ENCODE data around the gene NDUFA8.

Gene NDUFA8

GRCh38 chr9:122186301-122186700 is 26.7 kb upstream of the NDUFA8 start:
- TF ChIP-seq, protein P1, sequence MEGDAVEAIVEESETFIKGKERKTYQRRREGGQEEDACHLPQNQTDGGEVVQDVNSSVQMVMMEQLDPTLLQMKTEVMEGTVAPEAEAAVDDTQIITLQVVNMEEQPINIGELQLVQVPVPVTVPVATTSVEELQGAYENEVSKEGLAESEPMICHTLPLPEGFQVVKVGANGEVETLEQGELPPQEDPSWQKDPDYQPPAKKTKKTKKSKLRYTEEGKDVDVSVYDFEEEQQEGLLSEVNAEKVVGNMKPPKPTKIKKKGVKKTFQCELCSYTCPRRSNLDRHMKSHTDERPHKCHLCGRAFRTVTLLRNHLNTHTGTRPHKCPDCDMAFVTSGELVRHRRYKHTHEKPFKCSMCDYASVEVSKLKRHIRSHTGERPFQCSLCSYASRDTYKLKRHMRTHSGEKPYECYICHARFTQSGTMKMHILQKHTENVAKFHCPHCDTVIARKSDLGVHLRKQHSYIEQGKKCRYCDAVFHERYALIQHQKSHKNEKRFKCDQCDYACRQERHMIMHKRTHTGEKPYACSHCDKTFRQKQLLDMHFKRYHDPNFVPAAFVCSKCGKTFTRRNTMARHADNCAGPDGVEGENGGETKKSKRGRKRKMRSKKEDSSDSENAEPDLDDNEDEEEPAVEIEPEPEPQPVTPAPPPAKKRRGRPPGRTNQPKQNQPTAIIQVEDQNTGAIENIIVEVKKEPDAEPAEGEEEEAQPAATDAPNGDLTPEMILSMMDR (conservative IDR thresholded peaks at IDR 0.05; ENCODE audit: low read length): no peak
- DNase-seq (ENCODE audit: low read depth): no peak
- H3K4me3 ChIP-seq (ENCODE audit: low read length): no peak overlapping the region

DNA sequence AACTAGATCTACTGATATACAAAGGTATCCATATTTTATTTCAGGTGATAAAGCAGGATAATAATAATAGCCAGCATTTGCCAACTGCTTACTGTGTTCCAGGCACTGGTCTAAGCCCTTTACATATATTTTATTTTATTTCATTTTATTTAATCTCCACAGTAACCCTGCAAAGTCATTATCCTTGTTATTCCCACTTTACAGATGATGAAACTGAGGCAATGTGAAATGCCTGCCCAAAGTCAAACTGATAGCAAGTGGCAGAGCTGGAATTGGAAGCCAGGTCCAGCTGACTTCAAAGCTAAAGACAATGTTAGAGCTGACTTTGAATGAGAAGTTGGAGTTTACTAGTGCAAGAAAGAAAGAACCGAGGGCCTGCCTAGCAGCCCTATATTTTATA is 25.0 kb upstream of the NDUFA8 start:
- TF ChIP-seq, protein P1 (conservative IDR thresholded peaks at IDR 0.05; ENCODE audit: low read length): no peak
- no peak overlapping the region for H3K4me3 ChIP-seq (ENCODE audit: low read length)
- no peak for DNase-seq (ENCODE audit: low read depth)

GRCh38 chr9:122183501-122183900 is 23.9 kb upstream of the NDUFA8 start:
- no peak for DNase-seq (ENCODE audit: low read depth)
- TF ChIP-seq, protein P1 (conservative IDR thresholded peaks at IDR 0.05; ENCODE audit: low read length): no peak
- H3K4me3 ChIP-seq (ENCODE audit: low read length): no peak overlapping the region

GRCh38 chr9:122180633-122181032 is 21.1 kb upstream of the NDUFA8 start:
- no peak overlapping the region for H3K4me3 ChIP-seq (ENCODE audit: low read length)
- TF ChIP-seq, protein P1 (conservative IDR thresholded peaks at IDR 0.05; ENCODE audit: low read length): no peak
- DNase-seq (ENCODE audit: low read depth): peak; percentile 72

DNA sequence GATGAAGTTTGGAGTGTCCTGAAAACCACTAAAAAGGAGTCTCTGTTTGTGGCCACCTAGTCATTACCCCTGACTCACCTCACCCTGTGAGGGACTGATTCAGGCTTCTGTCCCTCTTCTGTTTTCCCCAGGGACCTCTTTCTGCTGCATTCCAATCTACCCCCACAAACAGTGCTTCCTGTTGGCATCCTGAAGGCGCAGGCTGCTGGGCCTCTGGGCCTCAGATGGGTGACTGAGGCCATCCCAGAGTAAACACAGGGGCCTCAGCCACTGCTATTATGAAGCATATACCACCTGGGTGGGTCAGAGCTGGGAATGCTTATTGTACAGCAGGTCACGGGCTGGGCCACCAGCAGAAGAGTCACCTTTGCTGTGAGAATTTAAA is 20.1 kb upstream of the NDUFA8 start:
- TF ChIP-seq, protein P1 (conservative IDR thresholded peaks at IDR 0.05; ENCODE audit: low read length): no peak
- no peak overlapping the region for H3K4me3 ChIP-seq (ENCODE audit: low read length)
- DNase-seq (ENCODE audit: low read depth): peak; percentile 53

- DNase-seq (ENCODE audit: low read depth): no peak
- H3K4me3 ChIP-seq (ENCODE audit: low read length): no peak overlapping the region
- TF ChIP-seq, protein P1 (conservative IDR thresholded peaks at IDR 0.05; ENCODE audit: low read length): no peak
Measured at GRCh38 chr9:122179054-122179689, 19.6 kb upstream of the NDUFA8 start.

DNA sequence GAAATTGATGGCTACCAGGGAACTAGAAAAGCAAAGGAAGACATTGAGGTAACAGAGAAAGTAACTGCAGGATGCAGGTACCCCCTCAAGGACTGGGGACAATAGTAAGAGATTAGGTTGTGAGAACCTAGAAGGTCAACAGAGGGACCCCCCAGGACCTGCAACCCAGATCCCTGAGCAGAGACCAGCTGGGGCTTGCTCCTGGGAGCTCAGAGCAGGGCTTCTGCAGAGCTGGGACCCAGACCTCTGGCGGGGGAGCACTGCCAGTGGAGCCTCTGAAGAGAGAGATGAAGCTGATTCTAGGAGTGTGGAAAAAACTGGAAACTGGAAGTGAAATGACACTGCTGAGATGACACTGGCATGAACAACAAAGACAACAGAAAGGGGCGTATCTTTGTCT is 17.3 kb upstream of the NDUFA8 start:
- no peak overlapping the region for H3K4me3 ChIP-seq (ENCODE audit: low read length)
- no peak for DNase-seq (ENCODE audit: low read depth)
- TF ChIP-seq, protein P1 (conservative IDR thresholded peaks at IDR 0.05; ENCODE audit: low read length): no peak

All from AG10803 (cell line).